Glomerular endothelial cell (primary cell): ENCODE data around the gene CDK5. TPM values are rescaled to one million over a fixed set of nuclear protein-coding genes. Genes with fewer than 3 reads are reported as not detected.
A peak's percentile ranks its signal among the peaks of the same experiment; 100 is the strongest.
"Not testable (repeated sequence)": the region's sequence is repeated elsewhere in the genome, so short reads cannot be mapped to it uniquely, and the experiment has no call there.

Source experiments
- DNase-seq: peaks from one replicate; pipeline ENCODE4 v3.0.0-alpha.2; 2011; ENCODE audit warnings: low read depth, low spot score; ENCODE audit errors: extremely low read depth
- total RNA-seq: library from RNA; depleted of rRNA; stranded (reverse); fragments of >200 nt; gene quantifications from 2 replicates; pipeline ENCODE4 v1.2.3, GENCODE V29; 2015

Gene CDK5
- total RNA-seq, 1 donor from 2014 or later: 21.1 TPM

GRCh38 chr7:151035902-151036301, 21.8 kb downstream of the CDK5 start:
- DNase-seq: no peak

GRCh38 chr7:151035026-151035717, 22.5 kb downstream of the CDK5 start:
- no peak for DNase-seq

GRCh38 chr7:151034312-151035025, 23.2 kb downstream of the CDK5 start:
- DNase-seq: no peak

- DNase-seq: no peak
Observed at GRCh38 chr7:151033864-151034249, 23.8 kb downstream of the CDK5 start.

- no peak for DNase-seq
Observed at GRCh38 chr7:151032936-151033863, 24.5 kb downstream of the CDK5 start.

- no peak for DNase-seq
Observed at GRCh38 chr7:151031011-151031410, 26.7 kb downstream of the CDK5 start.

- no peak for DNase-seq
Observed at GRCh38 chr7:151028948-151029501, 28.7 kb downstream of the CDK5 start.

GRCh38 chr7:151028131-151028947, 29.4 kb downstream of the CDK5 start, which contains the start of gene ABCB8:
ABCB8 (plus strand) TSS chr7:151028450; CDS start chr7:151028516, 66 bp downstream.
- peak; percentile 95 for DNase-seq

- not testable (repeated sequence) for DNase-seq
Observed at GRCh38 chr7:151027728-151028130, 30.0 kb downstream of the CDK5 start.

GRCh38 chr7:151026771-151027727, 30.6 kb downstream of the CDK5 start:
- not testable (repeated sequence) for DNase-seq

- no peak for DNase-seq
Observed at GRCh38 chr7:151025924-151026671, 31.6 kb downstream of the CDK5 start.

GRCh38 chr7:151024435-151025056, 33.2 kb downstream of the CDK5 start, which contains the start of gene ATG9B:
ATG9B (minus strand) TSS chr7:151024494; CDS start chr7:151024423, 71 bp downstream.
- DNase-seq: no peak

GRCh38 chr7:151023232-151023631, 34.5 kb downstream of the CDK5 start:
- no peak for DNase-seq

- no peak for DNase-seq
Observed at GRCh38 chr7:151020231-151020630, 37.5 kb downstream of the CDK5 start.

GRCh38 chr7:151019130-151019447, 38.6 kb downstream of the CDK5 start:
- DNase-seq: no peak

GRCh38 chr7:151018421-151019129, 39.1 kb downstream of the CDK5 start:
- no peak for DNase-seq

- DNase-seq: no peak
Observed at GRCh38 chr7:151017953-151018420, 39.7 kb downstream of the CDK5 start.
